Astrocyte of the spinal cord (primary cell): Measurements from ENCODE around the gene SLC4A5.
"Not testable (repeated sequence)": the region's sequence is repeated elsewhere in the genome, so short reads cannot be mapped to it uniquely, and the experiment has no call there.

Experiments used
- DNase-seq: peaks from one replicate; pipeline ENCODE4 v3.0.0; 2011; ENCODE audit warnings: low read depth, low spot score
- H3K4me3 ChIP-seq: 2 replicates; pipeline ENCODE4 v1.5.1; 2011; ENCODE audit warnings: low read depth, mild to moderate bottlenecking, low read length, moderate library complexity
- CTCF ChIP-seq: IDR thresholded peaks from 2 replicates; pipeline ENCODE4 v1.5.1; 2012; ENCODE audit warnings: low read depth, mild to moderate bottlenecking, low read length, inconsistent platforms
- in situ Hi-C: cut with HindIII; loops from 2 replicates; pipeline ENCODE4 v1.10.0; 2017; ENCODE audit warnings: low sequenced_read_pairs

Gene SLC4A5

DNA sequence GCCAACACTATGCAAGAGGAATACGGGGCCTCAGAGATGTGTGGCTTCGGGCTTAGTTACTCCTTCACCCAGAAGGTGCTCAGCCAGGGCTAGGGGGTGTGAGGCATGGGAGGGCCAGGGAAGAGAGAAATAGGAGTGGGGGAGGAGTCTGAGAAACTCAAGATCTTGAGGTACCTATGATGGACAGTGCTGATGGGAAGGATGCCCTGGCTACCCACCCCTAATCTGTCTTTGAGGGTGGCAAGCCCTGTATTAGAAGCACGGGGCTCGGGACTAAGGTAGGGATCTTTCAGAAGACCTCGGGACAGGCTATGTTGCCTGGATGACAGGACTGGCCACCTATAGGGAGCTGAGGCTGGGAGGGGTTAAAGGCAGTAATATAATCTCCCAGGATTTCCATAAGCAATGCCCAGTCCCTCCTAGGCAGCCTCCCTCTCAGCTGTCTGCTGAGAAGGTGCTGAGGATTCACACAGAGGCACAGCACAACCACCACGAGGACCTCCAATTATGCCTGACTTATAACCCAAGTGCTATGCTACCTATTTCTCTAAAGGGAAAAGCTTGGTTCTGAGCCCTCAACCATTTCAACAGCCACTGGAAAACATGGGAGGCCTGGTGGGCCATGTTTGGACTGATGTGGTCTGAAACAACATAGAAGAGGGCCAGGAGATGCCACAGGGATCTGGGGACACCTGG is 121.5 kb downstream of the SLC4A5 start:
- no peak for DNase-seq
- no peak for TF ChIP-seq CTCF
- H3K4me3 ChIP-seq = no peak overlapping the region
- in situ Hi-C loops = no loop called here

GRCh38 chr2:74221091-74221490 is 122.1 kb downstream of the SLC4A5 start:
- no peak for TF ChIP-seq CTCF
- no peak for DNase-seq
- no peak overlapping the region for H3K4me3 ChIP-seq
- in situ Hi-C loops = no loop called here

DNA sequence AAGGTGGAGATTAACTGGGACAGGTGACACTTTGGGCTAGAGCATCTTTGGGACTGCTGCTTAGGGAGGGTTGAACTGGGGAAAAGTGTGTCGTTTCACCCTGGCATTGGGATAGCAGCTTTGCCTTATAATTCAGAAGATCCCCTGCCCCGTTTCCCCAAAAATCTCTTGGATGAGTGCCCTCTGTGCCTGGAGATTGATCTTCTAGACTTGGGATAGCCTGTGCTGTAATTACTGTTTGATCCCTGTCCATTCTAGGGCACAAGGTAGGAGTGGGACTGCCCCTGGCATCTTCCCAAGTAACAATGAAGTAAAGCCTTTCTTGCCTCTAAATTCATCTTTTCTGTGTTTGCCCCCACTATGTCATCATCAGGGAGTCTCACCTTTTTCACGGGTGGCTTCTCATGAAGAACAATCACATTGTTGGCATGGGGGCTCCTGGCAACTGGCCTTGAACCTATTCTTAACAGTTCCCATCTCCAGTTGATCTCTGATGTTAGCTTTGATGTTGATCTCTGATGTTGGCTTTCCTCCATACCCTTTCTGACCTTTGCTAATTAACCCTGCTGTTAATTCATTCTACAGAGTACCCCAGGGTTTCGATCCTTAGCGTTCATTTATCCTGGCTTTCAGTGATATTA is 123.2 kb downstream of the SLC4A5 start:
- no peak for TF ChIP-seq CTCF
- DNase-seq = no peak
- no peak overlapping the region for H3K4me3 ChIP-seq
- in situ Hi-C loops = no loop called here

DNA sequence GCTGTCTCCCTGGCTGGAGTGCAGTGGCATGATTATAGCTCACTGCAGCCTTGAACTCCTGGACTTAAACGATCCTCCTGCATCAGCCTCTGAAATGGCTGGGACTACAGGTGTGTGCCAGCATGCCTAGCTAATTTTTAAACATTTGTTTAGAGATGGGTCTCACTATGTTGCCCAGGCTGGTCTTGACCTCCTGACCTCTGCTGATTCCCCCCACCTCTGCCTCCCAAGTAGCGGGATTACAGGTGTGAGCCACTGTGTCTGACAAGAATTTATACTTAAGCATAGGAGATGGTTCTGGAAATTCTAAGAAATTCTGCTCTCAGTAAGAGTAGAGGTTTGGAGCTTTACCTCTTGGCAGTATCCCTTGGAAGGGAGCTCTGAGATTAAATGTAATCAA is 126.6 kb downstream of the SLC4A5 start:
- in situ Hi-C loops = no loop called here
- DNase-seq = no peak
- H3K4me3 ChIP-seq = no peak overlapping the region
- no peak for TF ChIP-seq CTCF

DNA sequence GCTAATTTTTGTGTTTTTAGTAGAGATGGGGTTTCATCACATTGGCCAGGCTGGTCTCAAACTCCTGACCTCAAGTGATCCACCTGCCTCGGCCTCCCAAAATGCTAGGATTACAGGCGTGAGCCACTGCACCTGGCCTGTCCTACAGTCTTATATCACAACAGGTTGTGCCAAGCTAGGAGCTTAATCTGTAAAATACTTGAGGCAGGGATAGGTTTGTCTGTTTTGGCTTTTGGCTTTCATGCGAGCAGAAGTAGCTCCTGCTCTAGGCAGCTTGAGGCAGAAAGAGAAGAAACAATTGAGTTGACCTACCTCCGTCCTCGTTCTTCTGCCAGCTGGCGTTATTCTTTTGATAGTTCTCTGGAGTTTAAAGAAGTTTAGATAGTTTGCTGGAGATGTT is 127.4 kb downstream of the SLC4A5 start:
- in situ Hi-C loops = not testable (repeated sequence)

GRCh38 chr2:74212702-74213410 is 130.4 kb downstream of the SLC4A5 start:
- no peak overlapping the region for H3K4me3 ChIP-seq
- TF ChIP-seq CTCF = no peak
- no peak for DNase-seq
- in situ Hi-C loops = no loop called here

More for the DNA sequence above, 127.4 kb downstream of the SLC4A5 start:
- H3K4me3 ChIP-seq, DNase-seq: not testable (repeated sequence)

DNA sequence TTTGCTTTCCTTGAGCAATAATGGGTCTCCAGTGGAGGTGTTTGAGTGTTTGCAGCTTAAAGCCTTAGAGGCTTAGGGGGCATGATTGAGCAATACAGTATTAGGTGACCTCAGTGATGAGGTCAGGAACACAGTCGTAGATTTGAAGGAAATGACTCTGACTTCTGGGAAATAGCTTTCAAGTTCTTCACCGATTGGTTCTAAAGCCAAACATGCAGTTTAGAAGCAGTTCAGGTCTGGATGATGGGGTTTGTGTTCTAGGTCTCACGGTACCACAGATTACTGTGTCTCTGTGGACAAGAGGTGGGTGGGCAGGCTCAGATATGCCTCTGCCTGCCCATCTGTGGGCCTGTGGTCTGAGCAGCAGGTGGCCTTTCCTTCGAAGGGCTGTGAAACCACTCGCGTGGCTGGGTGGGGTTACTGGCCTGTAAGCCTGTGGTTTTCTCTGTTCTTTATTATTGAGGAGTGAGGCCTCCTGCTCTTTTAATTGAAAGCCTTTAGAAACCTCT is 137.0 kb downstream of the SLC4A5 start:
- TF ChIP-seq CTCF = no peak
- in situ Hi-C loops = no loop called here
- H3K4me3 ChIP-seq = no peak overlapping the region
- DNase-seq = peak; percentile 64
